GM23338 (cell line): ENCODE results near the gene DDX5. TPM values are rescaled to one million over a fixed set of nuclear protein-coding genes. Genes with fewer than 3 reads are reported as not detected.

Experiments used
- ATAC-seq: fragments of 200-7000 bp; cut with Tn5 transposase; 3 replicates; pipeline ENCODE4 v1.9.1; 2020
- DNase-seq: peaks from one replicate; pipeline ENCODE4 v3.0.0-alpha.2; 2015; ENCODE audit warnings: low spot score
- H2AFZ ChIP-seq: fragments of 200-600 bp; sonication (generic); 2 replicates; pipeline ENCODE4 v1.8.0; 2016; ENCODE audit warnings: antibody characterized with exemption, mild to moderate bottlenecking, moderate library complexity
- H3F3A ChIP-seq: fragments of 200-600 bp; sonication (generic); replicated peaks from 2 replicates; pipeline ENCODE4 v1.8.0; 2017; ENCODE audit warnings: antibody characterized with exemption, mixed run types, low read depth
- H3K27ac ChIP-seq: fragments of 200-600 bp; sonication (generic); 2 replicates; pipeline ENCODE4 v1.6.1; 2016; ENCODE audit warnings: low read depth
- H3K27me3 ChIP-seq: fragments of 200-600 bp; sonication (generic); 2 replicates; pipeline ENCODE4 v1.8.0; 2016; ENCODE audit warnings: mild to moderate bottlenecking, mixed run types, moderate library complexity; ENCODE audit not compliant: insufficient read depth
- H3K36me3 ChIP-seq: fragments of 200-600 bp; sonication (generic); 2 replicates; pipeline ENCODE4 v1.8.0; 2016; ENCODE audit warnings: mild to moderate bottlenecking; ENCODE audit not compliant: insufficient read depth
- H3K4me1 ChIP-seq: fragments of 200-600 bp; sonication (generic); 2 replicates; pipeline ENCODE4 v1.8.0; 2016; ENCODE audit warnings: mild to moderate bottlenecking, moderate library complexity; ENCODE audit not compliant: insufficient read depth
- H3K4me2 ChIP-seq: fragments of 200-600 bp; sonication (generic); 2 replicates; pipeline ENCODE4 v1.7.1; 2017; ENCODE audit warnings: mixed run types
- H3K4me3 ChIP-seq: fragments of 200-600 bp; sonication (generic); 2 replicates; pipeline ENCODE4 v1.6.1; 2016; ENCODE audit warnings: mixed run types
- H3K79me2 ChIP-seq: fragments of 200-600 bp; sonication (generic); replicated peaks from 2 replicates; pipeline ENCODE4 v1.8.0; 2017; ENCODE audit warnings: mild to moderate bottlenecking; ENCODE audit not compliant: insufficient read depth
- H3K9me2 ChIP-seq: fragments of 200-600 bp; sonication (generic); 2 replicates; pipeline ENCODE4 v1.8.0; 2017; ENCODE audit not compliant: insufficient read depth
- H4K20me1 ChIP-seq: fragments of 200-600 bp; sonication (generic); replicated peaks from 2 replicates; pipeline ENCODE4 v1.8.0; 2017; ENCODE audit warnings: mild to moderate bottlenecking; ENCODE audit not compliant: insufficient read depth
- H3K27ac Mint-ChIP-seq: 2 replicates; pipeline ENCODE4 v1.8.0; 2020; ENCODE audit warnings: inconsistent platforms, mild to moderate bottlenecking, moderate library complexity, mixed read lengths
- H3K27me3 Mint-ChIP-seq: 3 replicates; pipeline ENCODE4 v1.8.0; 2022; ENCODE audit warnings: low read depth, mild to moderate bottlenecking, moderate library complexity, mixed read lengths, inconsistent platforms; ENCODE audit not compliant: insufficient read depth, poor library complexity
- H3K36me3 Mint-ChIP-seq: 3 replicates; pipeline ENCODE4 v1.8.0; 2021; ENCODE audit warnings: low read depth, mild to moderate bottlenecking, inconsistent platforms, moderate library complexity, mixed read lengths
- H3K4me1 Mint-ChIP-seq: 3 replicates; pipeline ENCODE4 v1.8.0; 2020; ENCODE audit warnings: mild to moderate bottlenecking, inconsistent platforms, mixed read lengths
- H3K4me3 Mint-ChIP-seq: 3 replicates; pipeline ENCODE4 v1.8.0; 2021; ENCODE audit warnings: moderate library complexity, mild to moderate bottlenecking, inconsistent platforms, mixed read lengths
- H3K9me3 Mint-ChIP-seq: 3 replicates; pipeline ENCODE4 v1.8.0; 2020; ENCODE audit warnings: moderate library complexity, mild to moderate bottlenecking, inconsistent platforms, mixed read lengths
- CREB1 ChIP-seq: fragments of 250-450 bp; sonication (Bioruptor Pico); IDR thresholded peaks from 2 replicates; pipeline ENCODE4 v1.5.0; 2020; ENCODE audit warnings: low read depth, mild to moderate bottlenecking, moderate library complexity
- CTCF ChIP-seq, 2 experiments: fragments of 200-600 bp in 1 of 2; sonication (generic) in 1 of 2; conservative IDR thresholded peaks; 2 replicates each; pipeline versions ENCODE4 v1.5.1 to v1.6.1; 2016 to 2017; ENCODE audit warnings: antibody characterized with exemption in 2 of 2, low read depth in 2 of 2, mild to moderate bottlenecking in 2 of 2, moderate library complexity in 1 of 2
- ETS1 ChIP-seq: IDR thresholded peaks from 2 replicates; pipeline ENCODE4 v1.6.1; 2016; ENCODE audit warnings: antibody characterized with exemption
- EZH2 ChIP-seq: fragments of 200-600 bp; sonication (generic); IDR thresholded peaks from one replicate; pipeline ENCODE4 v1.8.0; 2017; ENCODE audit warnings: antibody characterized with exemption, mild to moderate bottlenecking, low read depth; ENCODE audit not compliant: unreplicated experiment
- EZH2phosphoT487 ChIP-seq: fragments of 200-600 bp; sonication (generic); IDR thresholded peaks from one replicate; pipeline ENCODE4 v1.8.1; 2018; ENCODE audit warnings: antibody characterized with exemption; ENCODE audit not compliant: unreplicated experiment
- JUNB ChIP-seq: IDR thresholded peaks from one replicate; pipeline ENCODE4 v1.6.1; 2016; ENCODE audit warnings: antibody characterized with exemption; ENCODE audit not compliant: unreplicated experiment
- NANOG ChIP-seq: IDR thresholded peaks from 2 replicates; pipeline ENCODE4 v1.6.1; 2016; ENCODE audit warnings: antibody characterized with exemption, borderline replicate concordance
- POLR2AphosphoS5 ChIP-seq: IDR thresholded peaks from 2 replicates; pipeline ENCODE4 v1.6.1; 2016; ENCODE audit warnings: antibody characterized with exemption, low read depth
- REST ChIP-seq: IDR thresholded peaks from one replicate; pipeline ENCODE4 v1.6.1; 2018; ENCODE audit warnings: antibody characterized with exemption; ENCODE audit not compliant: unreplicated experiment
- STAT1 ChIP-seq: IDR thresholded peaks from one replicate; pipeline ENCODE4 v1.6.1; 2016; ENCODE audit warnings: antibody characterized with exemption; ENCODE audit not compliant: unreplicated experiment
- ZNF114 ChIP-seq: fragments of 250-450 bp; sonication (Bioruptor Pico); IDR thresholded peaks from 2 replicates; pipeline ENCODE4 v1.5.0; 2020; ENCODE audit warnings: mild to moderate bottlenecking, moderate library complexity
- ZNF331 ChIP-seq: fragments of 250-450 bp; sonication (Bioruptor Pico); IDR thresholded peaks from 2 replicates; pipeline ENCODE4 v1.5.0; 2020; ENCODE audit warnings: low read depth, mild to moderate bottlenecking, moderate library complexity
- ZNF462 ChIP-seq: fragments of 250-450 bp; sonication (Bioruptor Pico); IDR thresholded peaks from 2 replicates; pipeline ENCODE4 v1.5.0; 2020; ENCODE audit warnings: mild to moderate bottlenecking, moderate library complexity
- polyA plus RNA-seq: library from polyadenylated mRNA; unstranded; fragments of >200 nt; fragmentation: Nextera tagmentation; extraction: Ambion mirVana; gene quantifications from 2 replicates; pipeline ENCODE4 v1.2.1, GENCODE V29; 2016
- total RNA-seq: library from RNA; depleted of rRNA; stranded (reverse); fragments of >200 nt; shearing (Covaris generic); gene quantifications from 2 replicates; pipeline ENCODE4 v1.2.3, GENCODE V29; 2014

DDX5 gene
- total and polyA plus RNA-seq, 2 experiments from 2014 or later, result 400 to 447 TPM

GRCh38 chr17:64554028-64554637 is 48.0 kb upstream of the DDX5 start:
- Mint-ChIP-seq H3K4me1 (peaks cover 9% of the 10 kb centered on the region), H3K9me3 (no peaks in the 10 kb centered on the region), H3K36me3 (peaks cover 14% of the 10 kb centered on the region; the same call in 2 of the 3 replicates), H3K4me3 (no peak overlapping the region), H3K27ac (no peak overlapping the region), H3K27me3 (no peaks in the 10 kb centered on the region)
- Histone ChIP-seq H2AFZ (no peak overlapping the region), H3F3A (no peaks in the 10 kb centered on the region), H3K36me3 (peaks cover 5% of the 10 kb centered on the region), H3K4me3 (no peak overlapping the region), H3K4me1 (peaks cover 13% of the 10 kb centered on the region; the same call in 1 of the 2 replicates), H3K4me2 (no peak overlapping the region), H3K79me2 (no peaks in the 10 kb centered on the region), H3K27ac (no peak overlapping the region), H4K20me1 (no peaks in the 10 kb centered on the region), H3K27me3 (no peaks in the 10 kb centered on the region), H3K9me2 (no peaks in the 10 kb centered on the region)
- peak; percentile 40; the same call in 1 of the 3 replicates for ATAC-seq
- no peak for DNase-seq
- TF ChIP-seq CREB1 (CRISPR knock-in tag) (no peak), NANOG (no peak), POLR2AphosphoS5 (no peak), JUNB (no peak), REST (no peak), ZNF114 (no peak), CTCF (conservative IDR thresholded peaks at IDR 0.05; ENCODE audit: low read depth in 2 of 2) (no peak), STAT1 (no peak), EZH2 (no peak), ZNF462 (CRISPR knock-in tag) (no peak), ETS1 (no peak), ZNF331 (CRISPR knock-in tag) (no peak), EZH2phosphoT487 (no peak)
